Activated CD8-positive, alpha-beta memory T cell treated with anti-CD3 and anti-CD28 coated beads for 48 hours (primary cell): ENCODE data around the gene HSD3B2.
"Not testable (repeated sequence)": the region's sequence is repeated elsewhere in the genome, so short reads cannot be mapped to it uniquely, and the experiment has no call there.

Source experiments
- DNase-seq, 3 experiments: peaks; one replicate each; pipeline ENCODE4 v3.0.0-alpha.2; 2020; ENCODE audit warnings: low read depth in 2 of 3, low spot score in 2 of 3

Gene HSD3B2

DNA sequence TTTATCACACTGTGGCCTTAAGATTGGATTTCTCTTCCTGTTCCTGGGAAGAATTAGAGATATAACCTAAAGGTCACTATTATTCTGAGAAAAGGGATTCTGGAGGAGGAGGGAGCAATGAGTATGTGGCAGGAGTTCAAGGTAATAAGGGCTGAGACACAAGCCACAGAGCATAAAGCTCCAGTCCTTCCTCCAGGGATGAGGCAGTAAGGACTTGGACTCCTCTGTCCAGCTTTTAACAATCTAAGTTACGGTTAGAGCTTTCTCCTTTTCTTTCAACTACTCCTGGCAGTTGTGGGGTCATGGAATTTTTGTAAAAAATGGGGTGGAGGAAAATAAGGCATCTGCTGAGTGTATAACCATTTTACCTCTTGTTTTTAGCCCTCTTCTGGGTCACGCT lies at the start of gene HSD3B2:
TSS of gene HSD3B2 (plus strand) at position 201 of the 400 bp plus-strand sequence. CDS start 270 bp downstream, outside the sequence.
- no peak for DNase-seq

DNA sequence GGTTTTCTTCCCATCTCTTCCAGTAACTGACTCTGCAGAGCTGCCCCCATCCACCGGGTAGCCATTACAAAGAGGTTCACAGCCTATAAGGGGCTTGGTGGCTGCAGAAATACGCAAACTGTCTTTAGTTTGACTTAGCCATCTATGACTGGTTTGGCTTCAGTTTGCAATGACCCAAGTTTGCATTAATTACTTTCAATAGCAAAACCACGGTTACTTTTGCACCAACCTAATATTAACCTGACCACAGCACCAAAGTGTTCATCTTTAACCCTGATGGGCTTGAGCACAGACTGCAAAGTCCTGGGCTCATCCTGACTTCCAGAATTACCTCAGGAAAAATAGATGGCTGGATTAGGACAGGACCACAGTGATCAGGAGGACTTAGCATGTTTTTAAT lies 48.5 kb upstream of the HSD3B2 start:
- DNase-seq = no peak

DNA sequence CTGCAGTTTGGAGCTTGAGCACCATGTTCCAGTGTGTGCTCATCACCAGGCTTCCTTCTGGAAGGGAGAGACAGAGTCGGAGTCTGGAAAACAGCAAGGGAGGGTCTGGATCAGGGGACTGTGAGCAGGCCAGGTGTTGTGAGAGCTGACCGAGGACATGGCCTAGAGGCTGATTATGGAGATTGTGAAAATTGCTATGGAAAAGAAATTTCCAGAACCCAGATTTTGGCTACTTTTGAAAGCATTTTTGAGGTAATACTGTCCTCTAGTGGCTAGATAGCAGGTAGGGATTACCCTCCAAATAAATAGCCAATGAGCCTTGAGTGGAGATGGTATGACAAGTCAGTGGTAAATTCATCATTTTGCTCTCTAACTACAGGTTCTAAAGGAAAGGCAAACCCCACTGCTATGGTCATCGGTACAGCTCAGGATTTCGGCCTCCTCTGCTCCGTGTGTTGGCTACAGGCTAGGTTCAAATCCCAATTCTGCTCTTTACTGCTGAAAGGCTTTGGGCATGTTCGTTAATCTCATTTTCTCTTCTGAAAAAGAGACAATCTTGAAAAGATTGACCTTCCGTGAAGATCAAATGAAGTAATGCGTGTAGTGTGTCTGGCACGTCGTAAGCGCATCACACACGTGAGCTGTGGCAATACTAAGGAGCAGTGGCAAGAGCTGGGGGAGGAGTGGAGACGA lies 47.4 kb upstream of the HSD3B2 start:
- DNase-seq = no peak

DNA sequence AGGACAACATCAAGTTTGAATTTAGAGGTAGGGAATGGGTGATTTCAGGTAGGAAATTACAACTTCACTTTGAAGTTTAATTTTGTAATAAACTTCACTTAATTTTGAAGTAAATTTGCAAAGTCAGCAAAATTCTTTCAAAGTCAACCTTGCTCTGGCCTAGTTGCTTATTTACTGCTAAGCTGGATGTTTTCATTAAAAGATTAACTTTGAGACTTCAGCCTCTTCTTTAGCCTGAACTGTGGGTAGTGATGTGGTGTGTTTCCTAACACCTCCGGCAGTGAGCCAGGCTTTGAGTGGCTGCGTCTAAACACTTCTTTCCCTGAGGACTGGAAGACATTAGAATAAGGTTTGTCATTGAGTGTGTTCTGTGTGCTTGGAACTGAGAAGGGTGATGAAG lies 46.4 kb upstream of the HSD3B2 start, which contains the start of gene HAO2:
TSS of gene HAO2 (plus strand) at position 232 of the 400 bp plus-strand sequence. CDS start 12,301 bp downstream, outside the sequence.
- DNase-seq = no peak

DNA sequence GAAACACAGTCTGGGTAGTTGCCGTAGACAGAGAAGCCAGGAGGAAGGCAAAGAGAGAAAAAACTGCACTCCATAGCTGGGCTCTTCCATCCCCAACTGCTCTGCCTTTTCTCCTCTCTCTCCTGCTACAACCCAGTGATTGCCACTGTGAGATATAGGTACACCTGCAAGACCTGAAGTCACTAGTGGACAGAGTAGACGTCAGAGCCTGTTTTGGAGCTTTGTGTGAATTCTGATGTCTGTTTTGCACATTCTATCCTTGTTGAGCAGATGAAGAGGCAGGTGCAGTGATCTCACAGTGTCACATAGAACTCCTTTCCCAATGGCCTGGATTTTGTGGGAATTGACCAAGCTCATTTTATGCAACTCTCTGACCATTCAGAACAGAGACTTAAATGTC lies 44.2 kb upstream of the HSD3B2 start:
- no peak for DNase-seq

DNA sequence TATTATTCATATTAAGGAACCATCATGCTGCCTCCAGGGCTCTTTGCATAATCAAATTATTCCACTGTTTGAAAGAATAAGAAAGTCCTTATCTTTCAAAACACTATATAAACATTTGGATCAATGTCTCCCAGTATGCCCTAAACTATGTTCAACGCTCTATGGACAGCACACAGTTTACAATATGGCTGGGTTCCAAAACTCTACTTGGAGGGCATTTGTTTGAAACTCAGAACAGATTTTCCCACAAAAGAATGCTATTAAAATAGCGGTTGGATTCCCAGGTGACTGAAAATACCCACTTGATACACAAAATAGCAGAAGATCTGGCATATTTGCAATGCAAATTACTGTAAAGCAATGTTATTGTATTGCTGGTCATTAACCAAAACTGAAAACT lies 43.1 kb upstream of the HSD3B2 start:
- DNase-seq = no peak

DNA sequence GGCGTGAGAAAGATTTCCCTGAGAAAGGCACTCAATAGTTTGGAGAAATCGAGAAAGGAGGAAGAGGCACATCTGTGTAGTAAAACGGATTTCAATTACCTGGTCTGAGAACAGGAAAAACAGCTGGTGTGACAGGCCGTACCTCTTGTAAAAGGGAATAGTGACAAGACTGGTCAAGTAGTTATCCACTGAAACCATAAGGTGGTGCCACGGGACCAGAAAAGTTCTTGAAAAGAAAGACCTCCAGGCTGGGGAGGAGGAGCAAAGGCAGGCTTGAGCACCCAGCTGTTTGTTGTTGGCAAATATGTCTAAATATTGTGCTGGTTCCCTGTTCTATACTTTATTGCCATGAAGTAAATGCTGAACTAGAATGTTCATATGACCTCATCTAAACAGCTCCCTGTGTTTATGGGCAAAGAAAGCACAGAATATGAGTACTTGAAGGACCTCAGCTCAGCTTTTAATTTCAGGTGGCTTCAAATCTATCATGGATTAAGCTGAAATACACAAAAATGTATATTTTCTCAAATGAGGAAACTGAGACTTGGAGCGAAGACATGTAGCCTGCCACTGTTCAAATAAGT lies 42.4 kb upstream of the HSD3B2 start:
- DNase-seq = no peak

DNA sequence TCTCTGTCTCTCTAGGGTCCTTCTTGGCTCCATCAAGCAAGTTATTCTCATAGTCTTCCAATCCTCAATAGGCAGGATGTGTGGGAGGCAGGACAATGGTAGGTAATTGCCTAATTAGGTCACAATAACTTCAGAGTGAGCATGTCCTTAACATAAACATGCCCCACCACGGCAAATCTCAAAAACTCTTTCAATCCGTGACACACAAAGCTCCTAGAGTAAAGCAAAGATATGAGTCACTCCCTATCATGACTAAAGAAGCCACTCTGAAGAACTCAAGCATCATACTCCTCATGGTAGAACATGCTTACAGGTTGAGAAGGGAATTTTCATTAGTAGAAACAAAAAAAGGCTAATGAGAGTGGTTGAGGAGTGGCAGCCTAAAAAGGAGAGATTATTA lies 41.5 kb upstream of the HSD3B2 start:
- no peak for DNase-seq

DNA sequence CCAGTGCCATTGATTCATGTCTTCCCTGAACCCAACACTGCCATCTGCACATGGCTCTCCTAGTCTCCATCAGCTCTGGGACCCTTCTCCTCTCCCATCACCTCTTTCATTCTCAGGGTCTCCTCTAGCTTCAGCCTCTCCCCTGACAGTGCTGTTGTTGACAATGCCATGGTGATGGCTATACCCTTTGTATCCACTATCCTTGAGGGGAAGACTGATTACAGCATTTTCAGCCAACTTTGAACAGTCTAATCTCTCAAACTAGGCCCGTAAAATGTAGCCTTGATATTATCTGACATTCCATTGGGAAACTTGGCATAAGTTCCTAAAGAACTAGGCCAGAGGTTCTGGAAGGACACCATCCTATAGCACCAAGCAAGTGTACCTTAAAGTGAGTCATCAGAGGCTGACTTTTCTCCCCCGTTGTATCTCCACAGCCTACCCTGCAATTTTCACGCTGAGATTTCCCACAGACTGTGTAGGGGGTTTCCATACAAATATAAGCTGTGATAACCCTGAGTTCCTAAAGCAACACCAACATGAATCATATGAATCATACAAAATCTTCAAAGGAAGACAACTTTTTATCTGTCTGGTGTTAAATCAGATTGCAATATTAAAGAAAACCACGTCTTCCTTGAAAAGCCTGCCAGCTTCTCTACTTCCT lies 40.6 kb upstream of the HSD3B2 start:
- no peak for DNase-seq

DNA sequence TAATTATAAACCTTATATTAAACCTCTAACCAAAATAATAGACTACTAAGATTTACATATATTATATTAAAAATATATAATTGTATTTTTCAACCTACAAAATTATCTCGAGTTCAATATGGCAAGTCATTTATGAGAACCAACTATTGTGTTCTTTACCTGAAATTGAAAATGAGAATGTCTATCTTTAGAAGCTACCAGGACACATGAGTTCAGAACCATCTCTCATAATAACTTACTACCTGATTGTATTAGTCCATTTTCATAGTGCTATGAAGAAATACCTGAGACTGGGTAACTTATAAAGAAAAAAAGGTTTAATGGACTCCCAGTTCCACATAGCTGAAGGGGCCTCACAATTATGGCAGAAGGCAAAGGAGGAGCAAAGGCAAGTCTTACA lies 39.6 kb upstream of the HSD3B2 start:
- DNase-seq = no peak

DNA sequence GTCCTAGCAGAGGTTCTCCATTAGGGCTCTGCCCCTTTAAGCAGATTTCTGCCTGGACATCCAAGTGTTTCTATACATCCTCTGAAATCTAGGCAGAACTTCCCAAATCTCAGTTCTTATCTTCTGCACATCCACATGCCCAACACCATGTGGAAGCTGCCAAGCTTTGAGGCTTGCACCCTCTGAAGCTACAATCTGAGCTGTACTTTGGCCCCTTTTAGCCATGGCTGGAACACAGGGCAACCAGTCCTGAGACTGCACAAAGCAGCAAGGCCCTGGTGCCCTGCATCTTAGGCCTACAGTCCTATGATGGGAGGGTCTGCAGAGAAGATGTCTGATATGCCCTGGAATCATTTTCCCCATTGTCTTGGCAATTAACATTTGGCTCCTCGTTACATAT lies 38.4 kb upstream of the HSD3B2 start:
- no peak for DNase-seq

DNA sequence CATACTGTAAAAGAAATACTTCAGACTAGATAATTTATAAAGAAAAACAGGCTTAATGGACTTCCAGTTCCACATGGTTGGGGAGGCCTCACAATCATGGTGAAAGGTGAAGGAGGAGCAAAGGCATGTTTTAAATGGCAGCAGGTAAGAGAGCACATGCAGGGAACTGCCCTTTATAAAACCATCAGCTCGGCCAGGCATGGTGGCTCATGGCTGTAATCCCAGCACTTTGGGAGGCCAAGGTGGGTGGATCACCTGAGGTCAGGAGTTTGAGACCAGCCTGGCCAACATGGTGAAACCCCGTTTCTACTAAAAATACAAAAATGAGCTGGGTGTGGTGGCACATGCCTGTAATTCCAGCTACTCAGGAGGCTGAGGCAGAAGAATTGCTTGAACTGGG lies 37.4 kb upstream of the HSD3B2 start:
- not testable (repeated sequence) for DNase-seq

DNA sequence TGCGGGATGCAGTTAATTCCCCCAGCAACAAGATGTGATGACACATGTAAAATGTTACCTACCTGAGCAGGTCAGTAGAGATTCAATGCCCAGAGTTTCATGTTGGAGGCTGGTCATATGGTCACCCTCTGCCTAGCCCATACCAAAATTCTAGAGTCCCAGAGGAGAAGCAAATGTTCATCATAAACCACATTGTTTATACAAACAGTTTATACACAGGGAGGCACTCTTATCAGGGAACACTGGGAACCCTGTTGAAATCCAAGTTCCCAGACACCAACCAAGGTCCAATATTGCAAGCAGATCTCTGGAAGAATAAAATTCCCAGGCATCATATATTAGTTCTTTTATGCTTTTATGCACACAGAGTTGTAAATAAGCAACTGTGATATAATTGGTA lies 35.8 kb upstream of the HSD3B2 start:
- no peak for DNase-seq

DNA sequence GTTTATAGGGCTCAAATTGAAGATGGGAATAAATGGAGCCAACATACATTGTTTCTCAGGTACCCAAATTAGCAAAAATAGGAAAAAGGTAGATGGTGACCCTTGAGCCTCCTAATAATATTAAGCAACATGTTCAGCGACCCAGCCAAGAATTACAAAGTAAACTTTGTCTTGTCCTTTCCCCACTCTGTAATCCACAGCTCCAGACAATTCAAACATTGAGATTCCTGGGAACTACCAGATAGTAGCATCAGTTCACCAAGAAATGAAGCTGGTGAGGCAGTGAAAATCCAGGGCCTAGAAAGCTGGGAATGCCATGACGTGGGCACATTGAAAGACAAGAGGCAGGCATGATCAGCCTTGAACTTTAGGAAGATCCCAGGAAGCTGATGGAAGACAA lies 34.6 kb upstream of the HSD3B2 start:
- no peak for DNase-seq

DNA sequence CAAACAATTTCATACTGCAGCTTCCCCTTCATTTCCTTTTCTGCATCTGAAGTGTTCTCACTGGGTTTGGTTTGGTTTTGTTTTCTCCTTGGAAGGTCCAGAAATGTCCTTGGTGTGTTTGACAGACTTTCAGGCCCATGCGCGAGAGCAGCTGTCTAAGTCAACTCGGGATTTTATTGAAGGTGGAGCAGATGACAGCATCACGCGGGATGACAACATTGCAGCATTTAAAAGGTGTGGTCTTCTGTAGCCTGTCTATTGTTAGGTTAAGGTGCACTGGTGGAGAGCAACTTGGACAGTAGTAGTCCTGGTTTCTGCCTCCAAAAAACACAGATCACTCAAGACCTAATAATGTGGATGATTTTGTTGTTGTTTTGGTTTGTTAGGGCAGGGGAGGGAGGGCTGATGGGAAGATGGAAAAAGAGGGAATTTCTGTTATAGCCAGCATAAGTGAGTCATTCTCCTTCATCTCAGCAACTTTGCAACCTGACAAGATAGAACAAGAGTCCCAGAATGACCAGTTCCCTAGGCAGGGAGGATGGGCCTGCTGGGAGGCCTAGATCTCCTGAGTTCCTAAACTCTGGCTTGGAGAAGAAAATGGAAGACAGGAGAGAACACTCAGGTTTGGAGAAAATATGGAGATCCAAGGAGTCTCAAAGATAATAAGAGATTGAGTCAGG lies 33.8 kb upstream of the HSD3B2 start:
- no peak for DNase-seq

DNA sequence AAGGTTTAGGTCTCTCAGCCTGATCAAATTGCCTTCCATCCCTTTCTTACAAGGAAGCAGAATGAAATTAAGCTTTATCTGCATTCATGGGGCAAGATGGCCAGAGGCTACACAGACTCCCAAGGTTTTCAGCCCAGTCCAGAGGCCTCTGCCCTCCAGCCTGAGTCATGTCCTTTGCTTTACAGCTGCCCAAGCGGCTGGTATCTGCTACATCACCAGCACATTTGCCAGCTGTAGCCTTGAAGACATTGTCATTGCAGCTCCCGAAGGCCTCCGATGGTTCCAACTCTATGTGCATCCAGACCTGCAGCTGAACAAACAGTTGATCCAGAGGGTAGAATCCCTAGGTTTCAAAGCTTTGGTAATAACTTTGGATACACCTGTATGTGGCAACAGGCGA lies 30.4 kb upstream of the HSD3B2 start:
- no peak for DNase-seq

DNA sequence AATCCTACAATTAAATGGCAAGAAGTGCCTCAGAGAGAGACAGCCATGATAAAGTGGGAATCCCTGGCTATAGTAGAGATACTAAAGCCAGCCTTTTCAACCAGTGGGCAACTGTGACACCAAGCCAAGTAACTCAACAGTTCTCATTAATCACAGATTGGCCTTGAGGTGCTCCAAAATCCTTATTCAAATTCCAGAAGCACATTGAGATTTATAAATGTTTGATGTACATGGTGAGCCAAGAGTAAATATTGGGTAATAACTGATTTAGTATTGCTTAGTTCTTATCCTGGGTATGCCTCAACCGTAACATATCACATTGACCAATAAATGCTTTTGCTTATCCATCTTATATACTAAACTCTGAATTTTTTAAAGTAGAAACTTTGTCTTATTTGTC lies 29.3 kb upstream of the HSD3B2 start:
- no peak for DNase-seq

DNA sequence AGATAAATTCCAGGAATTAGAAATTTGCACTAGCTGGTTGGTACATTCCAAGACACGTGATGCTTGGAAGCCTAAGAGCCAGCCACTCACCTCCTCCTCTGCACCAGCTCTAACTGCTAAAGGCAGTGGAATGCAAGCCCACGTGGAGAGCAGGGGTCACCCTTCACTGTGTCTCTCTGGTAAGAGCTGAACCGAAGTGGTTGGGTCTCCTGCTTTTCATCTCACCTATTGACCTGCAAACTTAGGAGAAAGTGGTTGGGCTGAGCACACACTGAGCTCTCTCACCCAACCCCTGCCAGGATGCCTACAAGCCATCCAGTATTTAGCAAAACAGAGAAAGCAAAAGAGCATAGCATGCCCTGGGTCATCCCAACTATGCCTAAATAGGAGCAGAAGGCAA lies 27.1 kb upstream of the HSD3B2 start:
- DNase-seq = no peak

DNA sequence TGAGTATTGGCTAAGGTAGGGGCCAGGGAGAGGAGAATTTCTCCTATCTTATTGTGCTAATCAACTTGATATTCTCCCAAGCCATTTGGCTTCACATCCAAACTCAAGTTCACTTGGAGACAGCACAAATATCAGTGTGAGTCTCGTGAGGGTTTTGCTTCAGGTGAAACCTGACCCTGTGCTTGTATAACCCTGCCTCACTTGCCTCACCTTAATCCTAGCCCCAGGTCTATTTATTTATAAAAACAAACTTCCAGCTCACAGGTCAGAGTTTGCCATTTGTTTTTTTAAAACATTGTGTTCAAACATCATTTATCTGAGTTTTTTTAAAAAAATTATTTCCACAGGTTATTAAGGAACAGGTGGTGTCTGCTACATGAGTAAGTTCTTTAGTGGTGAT lies 26.5 kb upstream of the HSD3B2 start:
- no peak for DNase-seq

DNA sequence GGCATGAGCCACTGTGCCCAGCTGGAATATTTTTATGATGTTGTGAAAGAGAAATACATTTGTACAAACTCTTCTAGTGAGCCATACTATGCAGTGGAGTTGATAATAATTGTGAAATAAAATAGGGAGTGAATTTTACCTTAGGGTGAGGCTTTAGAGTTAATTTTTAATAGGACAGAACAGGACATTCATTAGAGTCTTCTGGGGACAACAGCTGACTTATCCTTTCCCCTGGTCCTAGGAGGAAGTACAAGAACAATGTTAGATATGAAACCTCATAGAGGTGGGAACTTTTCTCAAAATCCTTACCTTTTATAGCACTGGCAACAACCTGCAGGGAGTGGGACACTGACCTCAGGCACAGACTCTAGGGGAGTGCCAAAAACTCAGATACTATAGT lies 24.4 kb upstream of the HSD3B2 start:
- DNase-seq = no peak

DNA sequence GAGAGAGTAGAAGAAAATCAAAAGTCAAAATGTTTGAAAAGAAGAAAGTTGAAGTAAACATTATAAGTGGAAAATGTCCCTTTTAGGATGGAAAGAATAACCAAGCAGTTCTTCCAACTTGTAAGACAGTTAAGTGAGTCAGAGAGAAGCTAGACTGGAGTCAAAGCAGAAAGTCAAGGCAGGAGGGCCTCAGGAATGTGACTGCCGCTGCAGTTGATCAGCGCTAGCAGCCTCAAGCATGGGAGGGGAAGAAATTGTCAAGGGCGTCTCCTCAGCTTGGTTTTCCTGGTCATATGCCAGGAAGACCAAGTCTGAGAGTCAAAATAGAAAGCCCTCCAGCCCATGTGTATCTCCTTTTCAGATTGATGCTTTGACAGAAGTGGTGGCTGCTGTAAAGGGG lies 23.2 kb upstream of the HSD3B2 start:
- no peak for DNase-seq

DNA sequence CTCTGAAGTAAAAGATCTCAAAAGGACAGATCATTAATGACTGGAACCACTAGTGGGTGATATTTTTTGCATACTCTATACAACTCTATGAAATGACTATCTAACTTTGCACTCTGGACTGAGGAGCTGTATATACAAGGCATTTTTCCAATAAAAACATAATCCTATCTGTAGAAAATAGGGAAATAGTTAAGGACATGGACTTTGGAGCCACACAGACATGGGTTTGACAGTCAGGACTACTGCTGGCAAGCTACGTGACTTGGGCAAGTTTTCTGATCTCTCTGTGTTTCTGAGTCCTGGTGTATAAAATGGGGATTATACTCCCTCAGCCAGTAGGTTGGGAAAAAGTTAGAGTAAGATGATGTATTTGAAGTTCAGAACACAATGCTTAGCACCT lies 20.9 kb upstream of the HSD3B2 start:
- no peak for DNase-seq
